Type B pancreatic cell (in vitro differentiated cells): ENCODE data around the gene CDH11. TPM values are rescaled to one million over a fixed set of nuclear protein-coding genes. Genes with fewer than 3 reads are reported as not detected.

Experiments used
- DNase-seq: peaks from one replicate; pipeline ENCODE4 v3.0.0; 2021; ENCODE audit warnings: mixed read lengths; ENCODE audit not compliant: unreplicated experiment; ENCODE audit errors: extremely low spot score
- H3K27ac Mint-ChIP-seq: 2 replicates; pipeline ENCODE4 v1.8.0; 2021; ENCODE audit warnings: mild to moderate bottlenecking, mixed read lengths
- H3K27me3 Mint-ChIP-seq: 2 replicates; pipeline ENCODE4 v1.8.0; 2021; ENCODE audit warnings: mixed read lengths
- H3K36me3 Mint-ChIP-seq: 2 replicates; pipeline ENCODE4 v1.8.0; 2021; ENCODE audit warnings: mixed read lengths
- H3K4me1 Mint-ChIP-seq: one replicate; pipeline ENCODE4 v1.8.0; 2021; ENCODE audit warnings: mixed read lengths; ENCODE audit not compliant: unreplicated experiment
- H3K4me3 Mint-ChIP-seq: 2 replicates; pipeline ENCODE4 v1.8.0; 2021; ENCODE audit warnings: mild to moderate bottlenecking, mixed read lengths
- H3K9me3 Mint-ChIP-seq: 2 replicates; pipeline ENCODE4 v1.8.0; 2021; ENCODE audit warnings: mixed read lengths
- CTCF ChIP-seq: fragments of 200-600 bp; sonication (generic); conservative IDR thresholded peaks from 2 replicates; pipeline ENCODE4 v1.5.0; 2021; ENCODE audit warnings: antibody characterized with exemption, mild to moderate bottlenecking
- total RNA-seq: library from RNA; stranded (reverse); gene quantifications from 2 replicates; pipeline ENCODE4 v1.2.1, GENCODE V29; 2021; ENCODE audit warnings: low replicate concordance

The CDH11 gene
- total RNA-seq, 1 donor from 2014 or later, result 287 TPM

- Mint-ChIP-seq H3K9me3 (peaks cover 6% of the 10 kb centered on the region), H3K4me1 (peaks cover 18% of the 10 kb centered on the region), H3K4me3 (no peak overlapping the region), H3K36me3 (peaks cover 36% of the 10 kb centered on the region), H3K27me3 (peaks cover 3% of the 10 kb centered on the region), H3K27ac (no peak overlapping the region)
- DNase-seq, result no peak
- TF ChIP-seq CTCF, result no peak
Observed at GRCh38 chr16:65106757-65107156, 15.1 kb downstream of the CDH11 start.

- H3K36me3 Mint-ChIP-seq, result peaks cover 40% of the 10 kb centered on the region
- H3K9me3 Mint-ChIP-seq, result peaks cover 16% of the 10 kb centered on the region
- H3K27me3 Mint-ChIP-seq, result no peaks in the 10 kb centered on the region
- TF ChIP-seq CTCF, result no peak
- H3K4me1 Mint-ChIP-seq, result peaks cover 13% of the 10 kb centered on the region
- no peak overlapping the region for H3K4me3 Mint-ChIP-seq
- H3K27ac Mint-ChIP-seq, result no peak overlapping the region
- DNase-seq, result no peak
Observed at GRCh38 chr16:65105171-65105570, 16.7 kb downstream of the CDH11 start.

- no peak overlapping the region for H3K4me3 Mint-ChIP-seq
- no peak for DNase-seq
- H3K27ac Mint-ChIP-seq, result no peak overlapping the region
- TF ChIP-seq CTCF, result no peak
- H3K27me3 Mint-ChIP-seq, result no peaks in the 10 kb centered on the region
- peaks cover 23% of the 10 kb centered on the region for H3K9me3 Mint-ChIP-seq
- peaks cover 20% of the 10 kb centered on the region for H3K4me1 Mint-ChIP-seq
- peaks cover 47% of the 10 kb centered on the region for H3K36me3 Mint-ChIP-seq
Observed at GRCh38 chr16:65104471-65104870, 17.4 kb downstream of the CDH11 start.

- no peak for TF ChIP-seq CTCF
- Mint-ChIP-seq H3K27ac (no peak overlapping the region), H3K36me3 (peaks cover 50% of the 10 kb centered on the region), H3K4me3 (no peak overlapping the region), H3K4me1 (peaks cover 23% of the 10 kb centered on the region), H3K27me3 (no peaks in the 10 kb centered on the region), H3K9me3 (peaks cover 29% of the 10 kb centered on the region)
- no peak for DNase-seq
Observed at GRCh38 chr16:65102326-65102725, 19.5 kb downstream of the CDH11 start.

- DNase-seq, result no peak
- TF ChIP-seq CTCF, result no peak
- Mint-ChIP-seq H3K4me1 (peaks cover 11% of the 10 kb centered on the region), H3K27me3 (no peaks in the 10 kb centered on the region), H3K27ac (no peak overlapping the region), H3K36me3 (peaks cover 38% of the 10 kb centered on the region), H3K9me3 (peaks cover 29% of the 10 kb centered on the region), H3K4me3 (no peak overlapping the region)
Observed at GRCh38 chr16:65101009-65101408, 20.9 kb downstream of the CDH11 start.

GRCh38 chr16:65099607-65100006, 22.3 kb downstream of the CDH11 start:
- H3K27me3 Mint-ChIP-seq, result no peaks in the 10 kb centered on the region
- TF ChIP-seq CTCF, result no peak
- peaks cover 29% of the 10 kb centered on the region for H3K9me3 Mint-ChIP-seq
- DNase-seq, result no peak
- no peak overlapping the region for H3K27ac Mint-ChIP-seq
- no peak overlapping the region for H3K4me3 Mint-ChIP-seq
- H3K36me3 Mint-ChIP-seq, result peaks cover 38% of the 10 kb centered on the region
- H3K4me1 Mint-ChIP-seq, result peaks cover 10% of the 10 kb centered on the region
